HCT116 (cell line): ENCODE results near the gene SMARCB1. TPM values are rescaled to one million over a fixed set of nuclear protein-coding genes. Genes with fewer than 3 reads are reported as not detected.

Experiments
- ATAC-seq: fragments of 200-7000 bp; cut with Tn5 transposase; 2 replicates; pipeline ENCODE4 v1.9.1; 2020; ENCODE audit warnings: mild to moderate bottlenecking, moderate library complexity
- BruUV-seq: library from RNA; stranded (reverse); fragments of 400-500 nt; replicated peaks from 2 replicates; lab custom pipeline; 2021; lab: Mats Ljungman, UMichigan
- CTCF ChIA-PET: fragments of 300-600 bp; sonication (Branson Sonifier 250); formaldehyde crosslinking; loops from one replicate; lab custom pipeline; 2021; ENCODE audit warnings: antibody characterized with exemption; lab: Charles Lee
- POLR2A ChIA-PET: fragments of 300-600, 350-600 bp; sonication (Branson Sonifier 250); formaldehyde crosslinking; loops from one replicate; lab custom pipeline; 2021; ENCODE audit warnings: antibody characterized with exemption; lab: Charles Lee
- RAD21 ChIA-PET, 2 experiments: fragments of 300-600 bp; sonication (Branson Sonifier 250); formaldehyde crosslinking; loops; one replicate each; lab custom pipeline; 2023; ENCODE audit warnings: low total read pairs in 2 of 2; ENCODE audit not compliant: uncharacterized antibody in 2 of 2, unreplicated experiment in 2 of 2, low non-redundant PET in 1 of 2; lab: Charles Lee
- DNase-seq: peaks from one replicate; pipeline ENCODE4 v3.0.0-alpha.2; 2010; ENCODE audit warnings: low read depth, low spot score
- H2AFZ ChIP-seq: fragments of 200-600 bp; shearing (Covaris generic), sonication (generic); 2 replicates; pipeline ENCODE4 v1.6.1; 2017; ENCODE audit warnings: low read depth, mixed run types, mixed read lengths, antibody characterized with exemption, low read length; ENCODE audit not compliant: poor library complexity, severe bottlenecking
- H3K27ac ChIP-seq: 2 replicates; pipeline ENCODE4 v1.5.1; 2012; ENCODE audit warnings: low read depth, low read length
- H3K27me3 ChIP-seq: fragments of 200-600 bp; sonication (generic); 2 replicates; pipeline ENCODE4 v1.6.1; 2016; ENCODE audit warnings: mixed run types, low read length, mixed read lengths; ENCODE audit not compliant: insufficient read depth
- H3K36me3 ChIP-seq, 2 experiments: fragments of 200-500 bp in 1 of 2; fragments of 200-600 bp in 1 of 2; sonication (Bioruptor generic) in 1 of 2; sonication (generic) in 1 of 2; 2 replicates each; pipeline versions ENCODE4 v1.5.1 to v1.6.1; 2014 to 2016; ENCODE audit warnings: low read length in 2 of 2, inconsistent platforms in 1 of 2, mixed read lengths in 1 of 2, mixed run types in 1 of 2; ENCODE audit not compliant: insufficient read depth in 2 of 2, control insufficient read depth in 1 of 2
- H3K4me1 ChIP-seq, 2 experiments: fragments of 200-600 bp in 1 of 2; sonication (generic) in 1 of 2; 2 replicates each; pipeline versions ENCODE4 v1.5.1 to v1.6.1; 2012 to 2017; ENCODE audit warnings: low read length in 2 of 2, inconsistent platforms in 1 of 2, mild to moderate bottlenecking in 1 of 2, mixed read lengths in 1 of 2, mixed run types in 1 of 2, moderate library complexity in 1 of 2; ENCODE audit not compliant: insufficient read depth in 2 of 2, control insufficient read depth in 1 of 2
- H3K4me2 ChIP-seq: fragments of 200-600 bp; sonication (generic); 2 replicates; pipeline ENCODE4 v1.6.1; 2017; ENCODE audit warnings: mixed run types, low read length, mixed read lengths
- H3K4me3 ChIP-seq, 2 experiments: fragments of 200-600 bp in 1 of 2; sonication (generic) in 1 of 2; replicated peaks in 1 of 2; 2 replicates each; pipeline ENCODE4 v1.5.1; 2011 to 2016; ENCODE audit warnings: low read length in 2 of 2, control low read depth in 1 of 2, low read depth in 1 of 2, mild to moderate bottlenecking in 1 of 2, mixed read lengths in 1 of 2, mixed run types in 1 of 2
- H3K79me2 ChIP-seq: fragments of 200-600 bp; sonication (generic); 2 replicates; pipeline ENCODE4 v1.6.1; 2017; ENCODE audit warnings: mild to moderate bottlenecking, mixed run types, low read length, moderate library complexity, mixed read lengths; ENCODE audit not compliant: insufficient read depth
- H3K9ac ChIP-seq: fragments of 200-600 bp; sonication (generic); 2 replicates; pipeline ENCODE4 v1.6.1; 2016; ENCODE audit warnings: low read length, mixed read lengths
- H3K9me2 ChIP-seq: fragments of 200-600 bp; sonication (generic), shearing (Covaris generic); 2 replicates; pipeline ENCODE4 v1.6.1; 2017; ENCODE audit warnings: mixed run types, mild to moderate bottlenecking, moderate library complexity; ENCODE audit not compliant: insufficient read depth
- H3K9me3 ChIP-seq, 2 experiments: fragments of 200-500 bp in 1 of 2; fragments of 200-600 bp in 1 of 2; sonication (Bioruptor generic) in 1 of 2; sonication (generic) in 1 of 2; 2 replicates each; pipeline ENCODE4 v1.6.1; 2014 to 2017; ENCODE audit warnings: low read length in 2 of 2, mixed read lengths in 2 of 2, inconsistent platforms in 1 of 2, low read depth in 1 of 2, mild to moderate bottlenecking in 1 of 2, mixed run types in 1 of 2, moderate library complexity in 1 of 2; ENCODE audit not compliant: control insufficient read depth in 1 of 2, insufficient read depth in 1 of 2
- H4K20me1 ChIP-seq: fragments of 200-600 bp; sonication (generic), shearing (Covaris generic); 2 replicates; pipeline ENCODE4 v1.6.1; 2017; ENCODE audit warnings: mixed run types, mild to moderate bottlenecking, moderate library complexity; ENCODE audit not compliant: insufficient read depth
- CBX3 ChIP-seq: IDR thresholded peaks from 2 replicates; pipeline ENCODE4 v1.6.1; 2012; ENCODE audit warnings: low read depth
- EZH2 ChIP-seq: fragments of 200-600 bp; sonication (generic); IDR thresholded peaks from 2 replicates; pipeline ENCODE4 v1.6.1; 2017; ENCODE audit warnings: antibody characterized with exemption, mixed run types
- EZH2phosphoT487 ChIP-seq: fragments of 200-600 bp; IDR thresholded peaks from 2 replicates; pipeline ENCODE4 v1.6.1; 2018; ENCODE audit warnings: antibody characterized with exemption, borderline replicate concordance
- FOSL1 ChIP-seq: IDR thresholded peaks from 2 replicates; pipeline ENCODE4 v1.6.1; 2012; ENCODE audit warnings: low read depth
- SP1 ChIP-seq: IDR thresholded peaks from 2 replicates; pipeline ENCODE4 v1.6.1; 2012; ENCODE audit warnings: low read depth
- TCF7L2 ChIP-seq: IDR thresholded peaks from 2 replicates; pipeline ENCODE4 v1.7.0; 2011; ENCODE audit warnings: borderline replicate concordance, inconsistent platforms; ENCODE audit not compliant: insufficient read depth, insufficient read length; ENCODE audit errors: extremely low read depth
- ZNF274 ChIP-seq: fragments of 200-500 bp; sonication (Bioruptor generic); IDR thresholded peaks from 2 replicates; pipeline ENCODE4 v1.6.1; 2014; ENCODE audit warnings: mild to moderate bottlenecking, low read depth, low read length, inconsistent platforms
- intact Hi-C: fragments of 100-400 bp; cut with micrococcal nuclease; formaldehyde crosslinking; loops from 2 replicates; pipeline ENCODE4 v1.10.0; 2022
- total RNA-seq: library from RNA; stranded (reverse); gene quantifications from one replicate; pipeline ENCODE4 v1.2.1, GENCODE V29; 2021; ENCODE audit not compliant: unreplicated experiment

The SMARCB1 gene
- total RNA-seq, 1 experiment from 2014 or later = 101 TPM

DNA sequence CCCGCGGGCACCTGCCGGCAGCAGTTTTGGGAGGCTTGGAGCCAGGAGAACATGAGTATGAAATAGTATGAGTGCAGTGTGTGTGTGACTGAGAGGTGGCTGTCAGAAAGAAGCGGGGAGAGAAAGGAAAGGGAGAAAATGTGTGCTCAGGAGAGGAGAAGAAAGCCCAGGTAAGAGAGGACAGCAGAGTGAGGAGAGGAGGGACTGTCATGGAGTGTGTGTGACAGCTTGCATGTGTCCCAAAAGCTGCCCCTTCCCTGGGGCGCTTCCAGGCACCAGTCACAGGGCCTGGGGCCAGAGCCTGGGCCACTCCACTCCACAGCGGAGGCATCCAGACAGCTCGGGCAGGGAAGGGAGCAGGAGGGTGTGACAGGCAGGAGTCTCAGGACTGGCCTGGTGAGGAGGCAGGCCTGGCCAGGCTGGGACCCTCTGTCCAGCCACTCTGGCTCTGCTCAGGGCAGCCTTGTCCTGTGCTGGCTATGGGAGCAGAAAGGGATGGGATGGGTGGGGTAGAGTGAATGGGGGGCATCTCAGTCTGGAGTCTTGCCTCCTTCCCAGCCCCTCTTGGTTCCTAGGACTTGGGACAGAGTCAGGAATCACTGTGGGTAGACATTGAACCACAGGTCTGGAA lies 13.2 kb upstream of the SMARCB1 start:
- intact Hi-C loops = no loop called here
- peak overlapping the region; percentile 94 for H3K4me2 ChIP-seq

DNA sequence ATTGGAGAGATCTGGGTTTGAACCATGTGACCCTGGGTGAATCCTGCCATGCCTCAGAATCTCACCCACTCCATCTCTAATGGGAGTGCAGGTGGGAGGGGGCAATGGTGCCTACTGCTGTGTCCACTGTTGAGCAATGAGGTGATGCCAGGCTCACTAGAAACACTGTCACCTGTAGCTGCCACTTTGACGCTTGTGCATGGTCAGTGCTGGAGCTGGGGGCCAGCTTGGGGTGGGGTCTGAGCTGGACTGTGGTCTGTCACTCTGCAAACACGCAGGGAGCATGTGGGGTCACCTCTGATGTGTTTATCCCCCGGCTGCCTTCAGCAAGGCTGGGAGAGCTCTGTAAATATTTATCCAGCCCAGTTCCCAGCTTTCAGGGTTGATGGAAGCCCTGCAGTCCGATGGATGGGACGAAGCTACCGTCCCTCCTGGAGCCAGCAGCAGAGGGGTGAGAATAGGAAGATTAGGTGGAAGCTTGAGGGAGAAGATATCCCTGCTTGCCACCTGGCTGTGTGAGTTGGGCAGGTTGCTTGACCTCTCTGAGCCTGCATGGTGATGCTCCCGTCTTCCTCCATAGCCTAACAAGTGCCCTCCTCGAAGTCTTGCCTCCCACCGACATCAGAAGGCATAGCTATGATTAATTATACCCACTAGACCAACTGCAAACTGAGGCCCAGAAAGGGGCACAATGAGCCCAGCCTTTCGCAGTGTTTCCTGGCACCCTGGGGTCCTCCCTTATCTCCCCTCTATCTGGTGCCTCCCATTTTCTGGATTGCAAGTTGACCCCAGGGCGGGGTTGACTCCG lies 12.4 kb upstream of the SMARCB1 start:
- no peak overlapping the region for H3K9ac ChIP-seq
- H2AFZ ChIP-seq = no peak overlapping the region
- H3K4me1 ChIP-seq = peaks cover 26 to 55% of the 10 kb centered on the region in 2 experiments
- RAD21 ChIA-PET = no interaction called here
- DNase-seq (no peak), ATAC-seq (no peak)
- H3K9me3 ChIP-seq = no peaks in the 10 kb centered on the region
- intact Hi-C loops = no loop called here
- H3K79me2 ChIP-seq = no peaks in the 10 kb centered on the region
- H3K36me3 ChIP-seq = no peaks in the 10 kb centered on the region
- H3K9me2 ChIP-seq = no peaks in the 10 kb centered on the region
- no TSS peak for BruUV-seq
- no peak overlapping the region for H3K4me3 ChIP-seq
- peak overlapping the region; percentile 94 for H3K4me2 ChIP-seq
- H3K27ac ChIP-seq = no peak overlapping the region
- CTCF ChIA-PET = no interaction called here
- POLR2A ChIA-PET = interaction anchor here (0.6 kb wide), 1 partner anchor 16 kb away, joined by 3 read pairs; no protein-coding TSS in a partner anchor
- TF ChIP-seq SP1 (no peak), TCF7L2 (no peak)
- no peaks in the 10 kb centered on the region for H3K27me3 ChIP-seq
- no peaks in the 10 kb centered on the region for H4K20me1 ChIP-seq

More for the DNA sequence above, 13.2 kb upstream of the SMARCB1 start:
- Histone ChIP-seq H3K27ac (no peak overlapping the region; the same call in 1 of the 2 replicates), H3K9ac (peak overlapping the region; percentile 67), H3K79me2 (no peaks in the 10 kb centered on the region), H2AFZ (no peak overlapping the region), H3K4me1 (peaks cover 30 to 59% of the 10 kb centered on the region in 2 experiments), H3K36me3 (no peaks in the 10 kb centered on the region), H3K9me3 (no peaks in the 10 kb centered on the region), H4K20me1 (no peaks in the 10 kb centered on the region), H3K9me2 (no peaks in the 10 kb centered on the region), H3K4me3 (peak overlapping the region; percentile 50 to 67), H3K27me3 (no peaks in the 10 kb centered on the region)
- no peak for DNase-seq
- CTCF ChIA-PET = interaction anchor here (1.1 kb wide), 1 partner anchor 12 kb away, joined by 3 read pairs; no protein-coding TSS in a partner anchor
- RAD21 ChIA-PET = no interaction called here
- POLR2A ChIA-PET = interaction anchor here (3.4 kb wide), 1 partner anchor 13 kb away, joined by 22 read pairs; the partner anchor contains the start of gene SMARCB1
- TF ChIP-seq EZH2 (no peak), ZNF274 (no peak), FOSL1 (no peak), CBX3 (no peak), EZH2phosphoT487 (no peak)
- TSS peak; percentile 58 for BruUV-seq
- ATAC-seq = no peak
